A673 (cell line): ENCODE data around the gene RTN4. TPM values are rescaled to one million over a fixed set of nuclear protein-coding genes. Genes with fewer than 3 reads are reported as not detected.

Experiments used
- BruUV-seq: library from RNA; stranded (reverse); fragments of 400-500 nt; replicated peaks from 2 replicates; lab custom pipeline; 2021; lab: Mats Ljungman, UMichigan
- CTCF ChIA-PET: fragments of 300-600 bp; sonication (Branson Sonifier 250); formaldehyde crosslinking; loops from one replicate; lab custom pipeline; 2022; ENCODE audit warnings: antibody characterized with exemption; lab: Charles Lee
- POLR2A ChIA-PET: fragments of 300-600 bp; sonication (Branson Sonifier 250); formaldehyde crosslinking; loops from one replicate; lab custom pipeline; 2022; ENCODE audit warnings: antibody characterized with exemption; ENCODE audit not compliant: low non-redundant PET; lab: Charles Lee
- DNase-seq: peaks from one replicate; pipeline ENCODE4 v3.0.0-alpha.2; 2015; ENCODE audit warnings: low spot score
- H3K27ac ChIP-seq: fragments of 200-600 bp; sonication (generic); 2 replicates; pipeline ENCODE4 v1.5.1; 2016; ENCODE audit warnings: mixed run types, low read depth, mild to moderate bottlenecking, mixed read lengths, antibody characterized with exemption, low read length; ENCODE audit not compliant: poor library complexity, severe bottlenecking
- H3K27me3 ChIP-seq: fragments of 200-600 bp; sonication (generic); replicated peaks from 2 replicates; pipeline ENCODE4 v1.6.1; 2017; ENCODE audit warnings: mixed run types, low read depth, mild to moderate bottlenecking, mixed read lengths, antibody characterized with exemption, low read length; ENCODE audit not compliant: insufficient read depth, poor library complexity
- H3K36me3 ChIP-seq: fragments of 200-600 bp; sonication (generic); 2 replicates; pipeline ENCODE4 v1.6.1; 2016; ENCODE audit warnings: mixed run types, mild to moderate bottlenecking, mixed read lengths, antibody characterized with exemption, low read length; ENCODE audit not compliant: insufficient read depth, poor library complexity, severe bottlenecking
- H3K4me1 ChIP-seq: fragments of 200-600 bp; sonication (generic); 2 replicates; pipeline ENCODE4 v1.6.1; 2017; ENCODE audit warnings: mixed run types, mild to moderate bottlenecking, mixed read lengths, antibody characterized with exemption, low read length; ENCODE audit not compliant: insufficient read depth, poor library complexity, severe bottlenecking
- H3K4me3 ChIP-seq: fragments of 200-600 bp; sonication (generic); 2 replicates; pipeline ENCODE4 v1.5.1; 2016; ENCODE audit warnings: low read depth, mixed run types, mild to moderate bottlenecking, mixed read lengths, low read length; ENCODE audit not compliant: poor library complexity, severe bottlenecking
- H3K9me3 ChIP-seq: fragments of 200-600 bp; sonication (generic); 2 replicates; pipeline ENCODE4 v1.6.1; 2016; ENCODE audit warnings: mixed run types, low read depth, mild to moderate bottlenecking, mixed read lengths, antibody characterized with exemption, low read length; ENCODE audit not compliant: poor library complexity, severe bottlenecking
- CTCF ChIP-seq: fragments of 300-800, 200-600 bp; sonication (generic); conservative IDR thresholded peaks from 2 replicates; pipeline ENCODE4 v1.5.1; 2017; ENCODE audit warnings: low read depth, mild to moderate bottlenecking, antibody characterized with exemption, low read length, moderate library complexity, mixed read lengths
- EZH2 ChIP-seq: fragments of 200-600 bp; sonication (generic); IDR thresholded peaks from 2 replicates; pipeline ENCODE4 v1.6.1; 2017; ENCODE audit warnings: borderline replicate concordance, low read depth, mild to moderate bottlenecking, mixed read lengths, antibody characterized with exemption, low read length; ENCODE audit not compliant: poor library complexity, severe bottlenecking
- intact Hi-C: fragments of 100-400 bp; cut with micrococcal nuclease; formaldehyde crosslinking; loops from one replicate; pipeline ENCODE4 v1.10.0; 2022; ENCODE audit not compliant: unreplicated experiment
- total RNA-seq: library from RNA; stranded (reverse); gene quantifications from 2 replicates; pipeline ENCODE4 v1.2.3, GENCODE V29; 2021

Gene RTN4
- total RNA-seq, 1 experiment from 2014 or later = 275 TPM

GRCh38 chr2:54927751-54928615 is 122.3 kb downstream of the RTN4 start:
- no peak for DNase-seq
- intact Hi-C loops = no loop called here
- H3K9me3 ChIP-seq = no peaks in the 10 kb centered on the region
- ChIA-PET CTCF (no interaction called here), POLR2A (no interaction called here)
- no peaks in the 10 kb centered on the region for H3K36me3 ChIP-seq
- no peak overlapping the region for H3K4me3 ChIP-seq
- TF ChIP-seq EZH2 (no peak), CTCF (no peak)
- no peaks in the 10 kb centered on the region for H3K27me3 ChIP-seq
- H3K27ac ChIP-seq = no peak overlapping the region
- no TSS peak for BruUV-seq
- H3K4me1 ChIP-seq = no peaks in the 10 kb centered on the region

- TF ChIP-seq EZH2 (no peak), CTCF (no peak)
- Histone ChIP-seq H3K4me3 (no peak overlapping the region), H3K27me3 (no peaks in the 10 kb centered on the region), H3K36me3 (no peaks in the 10 kb centered on the region), H3K27ac (no peak overlapping the region), H3K4me1 (no peaks in the 10 kb centered on the region), H3K9me3 (no peaks in the 10 kb centered on the region)
- CTCF ChIA-PET = no interaction called here
- POLR2A ChIA-PET = no interaction called here
- no TSS peak for BruUV-seq
- no peak for DNase-seq
- intact Hi-C loops = no loop called here
Measured at GRCh38 chr2:54927085-54927750, 123.0 kb downstream of the RTN4 start.

- no peaks in the 10 kb centered on the region for H3K27me3 ChIP-seq
- BruUV-seq = no TSS peak
- H3K9me3 ChIP-seq = peaks cover 11% of the 10 kb centered on the region
- CTCF ChIA-PET = no interaction called here
- TF ChIP-seq CTCF = no peak
- no peak for TF ChIP-seq EZH2
- POLR2A ChIA-PET = no interaction called here
- intact Hi-C loops = no loop called here
- H3K4me3 ChIP-seq = no peak overlapping the region
- H3K36me3 ChIP-seq = no peaks in the 10 kb centered on the region
- DNase-seq = no peak
- no peak overlapping the region for H3K27ac ChIP-seq
- no peaks in the 10 kb centered on the region for H3K4me1 ChIP-seq
Measured at GRCh38 chr2:54925022-54925421, 125.2 kb downstream of the RTN4 start.
